GM12872 (cell line): ENCODE data around the gene SLC34A1.

Source experiments
- CTCF ChIP-seq: IDR thresholded peaks from 3 replicates; pipeline ENCODE4 v1.5.1; 2011; ENCODE audit warnings: low read depth, mild to moderate bottlenecking, low read length, moderate library complexity; ENCODE audit not compliant: insufficient read depth

The SLC34A1 gene

GRCh38 chr5:177362610-177363507 lies 21.4 kb upstream of the SLC34A1 start:
- TF ChIP-seq CTCF = no peak

- TF ChIP-seq CTCF = no peak
Observed at GRCh38 chr5:177363565-177363964, 20.7 kb upstream of the SLC34A1 start.

GRCh38 chr5:177364159-177364962 lies 19.9 kb upstream of the SLC34A1 start:
- TF ChIP-seq CTCF = no peak

- no peak for TF ChIP-seq CTCF
Observed at GRCh38 chr5:177365845-177366527, 18.2 kb upstream of the SLC34A1 start.

GRCh38 chr5:177366528-177367322 lies 17.5 kb upstream of the SLC34A1 start:
- no peak for TF ChIP-seq CTCF

- no peak for TF ChIP-seq CTCF
Observed at GRCh38 chr5:177367323-177367848, 16.8 kb upstream of the SLC34A1 start.
